K562 (cell line): ENCODE results near the gene OR2C1. TPM values are rescaled to one million over a fixed set of nuclear protein-coding genes. Genes with fewer than 3 reads are reported as not detected.

Source experiments
- ATF7 ChIP-seq: fragments of 450-650 bp; IDR thresholded peaks from 2 replicates; pipeline ENCODE4 v1.7.1; 2014; ENCODE audit warnings: mild to moderate bottlenecking, moderate library complexity
- CAMTA2 ChIP-seq: fragments of 250-450 bp; sonication (Bioruptor Pico); conservative IDR thresholded peaks from 2 replicates; pipeline ENCODE4 v1.5.1; 2022
- CBX3 ChIP-seq, 2 experiments: IDR thresholded peaks; 1 replicate in 1 of 2; 2 replicates in 1 of 2; pipeline ENCODE4 v1.6.1; 2012; ENCODE audit warnings: inconsistent platforms in 2 of 2, low read length in 2 of 2, borderline replicate concordance in 1 of 2, control low read depth in 1 of 2
- EP400 ChIP-seq: fragments of 450-650 bp; IDR thresholded peaks from 2 replicates; pipeline ENCODE4 v1.6.1; 2017; ENCODE audit warnings: antibody characterized with exemption, mild to moderate bottlenecking, moderate library complexity
- FOXJ2 ChIP-seq: fragments of 200-800 bp; sonication (Bioruptor generic); IDR thresholded peaks from 2 replicates; pipeline ENCODE4 v1.6.1; 2016; ENCODE audit warnings: missing genetic modification characterization, missing compliant biosample characterization
- FOXK1 ChIP-seq: sonication (generic); formaldehyde crosslinking; IDR thresholded peaks from 2 replicates; pipeline ENCODE4 v1.8.0; 2022; ENCODE audit warnings: missing genetic modification reagents, mild to moderate bottlenecking, borderline replicate concordance
- GTF2A2 ChIP-seq: IDR thresholded peaks from 2 replicates; pipeline ENCODE4 v1.6.1; 2016; ENCODE audit warnings: mild to moderate bottlenecking, missing genetic modification characterization, missing compliant biosample characterization
- HOMEZ ChIP-seq: fragments of 250-450 bp; sonication (Bioruptor Pico); IDR thresholded peaks from 2 replicates; pipeline ENCODE4 v1.4.0; 2020; ENCODE audit warnings: mild to moderate bottlenecking, moderate library complexity
- ID3 ChIP-seq, 2 experiments: fragments of 250-450 bp in 1 of 2; fragments of 450-650 bp in 1 of 2; sonication (Bioruptor Pico) in 1 of 2; IDR thresholded peaks; 2 replicates each; pipeline versions ENCODE4 v1.6.1 to v1.8.0; 2016 to 2021; ENCODE audit warnings: mild to moderate bottlenecking in 2 of 2, moderate library complexity in 2 of 2, missing compliant biosample characterization in 1 of 2, missing genetic modification characterization in 1 of 2
- MIER1 ChIP-seq: fragments of 450-650 bp; IDR thresholded peaks from 2 replicates; pipeline ENCODE4 v1.6.1; 2016; ENCODE audit warnings: antibody characterized with exemption, mild to moderate bottlenecking, low read depth
- MTA1 ChIP-seq: fragments of 450-650 bp; IDR thresholded peaks from 2 replicates; pipeline ENCODE4 v1.6.1; 2017; ENCODE audit warnings: borderline replicate concordance
- NBN ChIP-seq: fragments of 450-650 bp; IDR thresholded peaks from 2 replicates; pipeline ENCODE4 v1.6.1; 2016; ENCODE audit warnings: low read depth, mild to moderate bottlenecking
- PHB2 ChIP-seq: fragments of 450-650 bp; IDR thresholded peaks from 2 replicates; pipeline ENCODE4 v1.6.1; 2017; ENCODE audit warnings: low read depth
- RBFOX2 ChIP-seq: fragments of 200-400 bp; formaldehyde crosslinking; IDR thresholded peaks from 2 replicates; pipeline ENCODE4 v1.6.1; 2017; ENCODE audit warnings: low read depth, mild to moderate bottlenecking, low read length, moderate library complexity
- SOX6 ChIP-seq: fragments of 450-650 bp; IDR thresholded peaks from 2 replicates; pipeline ENCODE4 v1.6.1; 2014; ENCODE audit warnings: mild to moderate bottlenecking
- TAF1 ChIP-seq: IDR thresholded peaks from 2 replicates; pipeline ENCODE4 v1.6.1; 2011; ENCODE audit warnings: mild to moderate bottlenecking, low read length, moderate library complexity; ENCODE audit not compliant: insufficient read depth, control insufficient read depth, severe bottlenecking; ENCODE audit errors: extremely low read depth
- TEAD4 ChIP-seq, 2 experiments: sonication (generic) in 1 of 2; formaldehyde crosslinking in 1 of 2; IDR thresholded peaks; 2 replicates each; pipeline versions ENCODE4 v1.6.1 to v1.8.0; 2012 to 2022; ENCODE audit warnings: borderline replicate concordance in 1 of 2, inconsistent platforms in 1 of 2, low read length in 1 of 2, mild to moderate bottlenecking in 1 of 2, missing genetic modification reagents in 1 of 2
- THRB ChIP-seq: fragments of 450-650 bp; formaldehyde crosslinking; conservative IDR thresholded peaks from 2 replicates; pipeline ENCODE4 v1.4.0; 2022; ENCODE audit warnings: mild to moderate bottlenecking, missing genetic modification characterization
- TSC22D4 ChIP-seq: fragments of 450-650 bp; IDR thresholded peaks from 2 replicates; pipeline ENCODE4 v1.6.1; 2016; ENCODE audit warnings: missing genetic modification characterization, missing biosample characterization, control low read depth
- XRCC3 ChIP-seq: fragments of 450-650 bp; IDR thresholded peaks from 2 replicates; pipeline ENCODE4 v1.6.1; 2017; ENCODE audit warnings: mild to moderate bottlenecking, moderate library complexity
- ZFPM2 ChIP-seq: fragments of 250-450 bp; sonication (Bioruptor Pico); IDR thresholded peaks from 2 replicates; pipeline ENCODE4 v1.5.1; 2022; ENCODE audit warnings: mild to moderate bottlenecking
- ZNF124 ChIP-seq: sonication (generic); formaldehyde crosslinking; IDR thresholded peaks from 2 replicates; pipeline ENCODE4 v1.8.1; 2022; ENCODE audit warnings: missing genetic modification reagents
- ZNF280A ChIP-seq: fragments of 450-650 bp; IDR thresholded peaks from 2 replicates; pipeline ENCODE4 v1.6.1; 2018; ENCODE audit warnings: mild to moderate bottlenecking, low read depth; ENCODE audit not compliant: partially characterized antibody
- ZNF785 ChIP-seq: fragments of 250-450 bp; sonication (Bioruptor Pico); IDR thresholded peaks from 2 replicates; pipeline ENCODE4 v1.4.0; 2020; ENCODE audit warnings: mild to moderate bottlenecking
- polyA plus RNA-seq, 8 experiments: library from polyadenylated mRNA; depleted of rRNA in 4 of 8; stranded (reverse) in 5 of 8; unstranded in 3 of 8; fragments of >200 nt; fragmentation: Nextera tagmentation in 2 of 8; fragmentation: Illumina TruSeq in 1 of 8; extraction: Ambion mirVana in 2 of 8; extraction: Trizol in 1 of 8; gene quantifications; 2 replicates each; pipeline versions ENCODE4 v1.2.1 to v1.2.3, GENCODE V29; 2011 to 2014; ENCODE audit warnings: inconsistent platforms in 1 of 8, missing spikeins in 1 of 8
- total RNA-seq, 7 experiments: library from RNA; depleted of rRNA in 6 of 7; stranded (reverse); fragments of >200 nt in 6 of 7; fragmentation: Illumina TruSeq in 2 of 7; extraction: Trizol in 2 of 7; gene quantifications; 2 replicates each; pipeline versions ENCODE4 v1.2.1 to v1.2.3, GENCODE V29; 2011 to 2021; ENCODE audit warnings: low replicate concordance in 1 of 7

OR2C1 gene
- total and polyA plus RNA-seq, 9 of the 15 experiments (the other 6 are each of a cell fraction or from before 2014, with no cell fraction given), result not detected

GRCh38 chr16:3383045-3383448, 27.4 kb downstream of the OR2C1 start (continued):
- TF ChIP-seq MIER1 (0 out of 2 replicates have a peak, but pooled peaks have one; percentile 24), SOX6 (peak; percentile 79; the same call in 1 of the 2 replicates), ZNF124 (CRISPR knock-in tag) (no peak), HOMEZ (no peak), NBN (no peak), TEAD4 (IDR thresholded peaks at IDR 0.05; ENCODE audit: low read length) (peak; percentile 61), TEAD4 (CRISPR knock-in tag; IDR thresholded peaks at IDR 0.05; ENCODE audit: borderline replicate concordance) (no peak), FOXK1 (CRISPR knock-in tag) (0 out of 2 replicates have a peak, but pooled peaks have one; percentile 36), RBFOX2 (no peak), THRB (CRISPR knock-in tag) (no peak), FOXJ2 (no peak), ZFPM2 (no peak), XRCC3 (peak; percentile 99), ZNF785 (CRISPR knock-in tag) (no peak), ZNF280A (peak; percentile 98), PHB2 (no peak), MTA1 (peak; percentile 32; the same call in 1 of the 2 replicates), ATF7 (0 out of 2 replicates have a peak, but pooled peaks have one; percentile 20), ID3 (CRISPR knock-in tag; IDR thresholded peaks at IDR 0.05) (no peak), ID3 (tag; IDR thresholded peaks at IDR 0.05) (0 out of 2 replicates have a peak, but pooled peaks have one; percentile 18), CBX3 (IDR thresholded peaks at IDR 0.05; ENCODE audit: borderline replicate concordance in 1 of 2, low read length in 2 of 2) (peak; percentile 94 to 96), EP400 (peak; percentile 30; the same call in 1 of the 2 replicates), TSC22D4 (tag) (no peak), GTF2A2 (tag) (0 out of 2 replicates have a peak, but pooled peaks have one; percentile 41), CAMTA2 (CRISPR knock-in tag) (no peak), TAF1 (no peak)
